Measurements from ENCODE around the gene RNASEL.

DNA sequence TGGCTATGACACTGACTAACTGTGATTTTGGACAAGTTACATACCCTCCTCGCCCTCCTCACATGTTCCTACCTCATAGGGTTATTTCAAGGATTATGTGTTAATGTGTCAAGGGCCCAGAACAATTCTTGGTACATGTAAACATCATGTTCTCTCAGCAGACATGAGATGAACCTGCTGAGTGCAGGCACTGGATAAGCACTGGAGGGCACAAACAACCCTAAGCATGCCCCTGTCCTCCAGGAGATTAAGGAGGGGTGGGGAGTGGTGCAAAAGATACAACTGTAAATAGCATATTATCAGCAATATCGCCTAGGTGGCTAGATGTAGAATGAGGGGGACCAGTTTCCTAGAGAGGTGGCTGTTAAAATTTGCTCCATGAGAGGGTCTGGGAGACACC, 32.9 kb upstream of the RNASEL start:
- TF ChIP-seq, protein P1, sequence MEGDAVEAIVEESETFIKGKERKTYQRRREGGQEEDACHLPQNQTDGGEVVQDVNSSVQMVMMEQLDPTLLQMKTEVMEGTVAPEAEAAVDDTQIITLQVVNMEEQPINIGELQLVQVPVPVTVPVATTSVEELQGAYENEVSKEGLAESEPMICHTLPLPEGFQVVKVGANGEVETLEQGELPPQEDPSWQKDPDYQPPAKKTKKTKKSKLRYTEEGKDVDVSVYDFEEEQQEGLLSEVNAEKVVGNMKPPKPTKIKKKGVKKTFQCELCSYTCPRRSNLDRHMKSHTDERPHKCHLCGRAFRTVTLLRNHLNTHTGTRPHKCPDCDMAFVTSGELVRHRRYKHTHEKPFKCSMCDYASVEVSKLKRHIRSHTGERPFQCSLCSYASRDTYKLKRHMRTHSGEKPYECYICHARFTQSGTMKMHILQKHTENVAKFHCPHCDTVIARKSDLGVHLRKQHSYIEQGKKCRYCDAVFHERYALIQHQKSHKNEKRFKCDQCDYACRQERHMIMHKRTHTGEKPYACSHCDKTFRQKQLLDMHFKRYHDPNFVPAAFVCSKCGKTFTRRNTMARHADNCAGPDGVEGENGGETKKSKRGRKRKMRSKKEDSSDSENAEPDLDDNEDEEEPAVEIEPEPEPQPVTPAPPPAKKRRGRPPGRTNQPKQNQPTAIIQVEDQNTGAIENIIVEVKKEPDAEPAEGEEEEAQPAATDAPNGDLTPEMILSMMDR (IDR thresholded peaks at IDR 0.05): no peak
- no peak for TF ChIP-seq POLR2A (IDR thresholded peaks at IDR 0.05)

All from lower leg skin (tissue), 3 donors.